HG03558 (cell line): ENCODE data around the gene APLF.
"Not testable (repeated sequence)": the region's sequence is repeated elsewhere in the genome, so short reads cannot be mapped to it uniquely, and the experiment has no call there.

Experiments
- ATAC-seq: cut with Tn5 transposase; IDR thresholded peaks from one replicate; pipeline ENCODE4 v1.9.1; 2021; ENCODE audit warnings: moderate number of reproducible peaks; ENCODE audit not compliant: unreplicated experiment; ENCODE audit errors: extremely low read depth

Gene APLF

DNA sequence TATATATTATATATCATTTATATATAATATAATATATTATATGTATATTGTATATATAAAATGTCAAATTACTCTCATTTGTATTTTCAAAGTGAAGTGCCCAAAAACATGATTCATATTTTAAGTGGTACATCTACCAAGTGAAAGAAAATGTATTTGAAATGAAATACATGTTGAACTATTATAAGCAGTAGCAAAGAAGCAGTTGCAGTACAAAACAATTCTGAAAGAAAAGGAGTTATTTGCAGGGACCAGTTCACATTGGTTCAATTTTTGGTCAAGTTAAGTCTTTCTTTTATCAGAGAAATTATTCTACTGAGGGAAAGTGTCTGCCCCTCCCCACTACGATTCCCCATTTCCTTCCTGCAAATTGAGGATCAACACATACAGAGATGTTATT, 51.9 kb downstream of the APLF start:
- no peak for ATAC-seq

DNA sequence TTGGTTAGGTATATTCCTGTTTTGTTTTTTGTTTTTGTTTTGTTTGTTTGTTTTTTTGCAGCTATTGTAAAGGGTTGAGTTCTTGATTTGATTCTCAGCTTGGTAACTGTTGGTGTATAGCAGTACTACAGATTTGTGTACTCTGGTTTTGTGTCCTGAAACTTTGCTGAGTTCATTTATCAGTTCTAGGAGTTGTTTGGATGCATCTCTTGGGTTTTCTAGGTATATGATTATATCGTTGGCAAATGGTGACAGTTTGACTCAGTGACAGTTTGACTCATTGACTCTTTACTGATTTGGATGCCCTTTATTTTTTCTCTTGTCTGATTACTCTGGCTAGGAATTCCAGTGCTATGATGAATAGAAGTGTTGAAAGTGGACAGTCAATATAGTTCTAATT, 53.7 kb downstream of the APLF start:
- no peak for ATAC-seq

DNA sequence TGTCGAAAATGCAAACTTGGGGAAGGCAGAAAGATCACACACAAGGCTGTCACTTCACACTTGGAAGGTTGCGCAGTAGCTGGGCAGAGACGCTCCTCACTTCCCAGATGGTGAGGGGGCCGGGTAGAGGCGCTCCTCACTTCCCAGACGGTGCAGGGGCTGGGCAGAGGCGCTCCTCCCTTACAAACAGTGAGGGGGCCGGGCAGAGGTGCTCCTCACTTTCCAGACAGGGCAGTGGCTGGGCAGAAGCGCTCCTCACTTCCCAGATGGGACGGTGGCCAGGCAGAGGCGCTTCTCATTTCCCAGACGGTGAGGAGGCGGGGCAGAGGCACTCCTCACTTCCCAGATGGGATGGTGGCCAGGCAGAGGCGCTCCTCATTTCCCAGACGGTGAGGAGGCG, 59.6 kb downstream of the APLF start:
- not testable (repeated sequence) for ATAC-seq

GRCh38 chr2:68527343-68528081, 60.1 kb downstream of the APLF start:
- ATAC-seq = not testable (repeated sequence)

DNA sequence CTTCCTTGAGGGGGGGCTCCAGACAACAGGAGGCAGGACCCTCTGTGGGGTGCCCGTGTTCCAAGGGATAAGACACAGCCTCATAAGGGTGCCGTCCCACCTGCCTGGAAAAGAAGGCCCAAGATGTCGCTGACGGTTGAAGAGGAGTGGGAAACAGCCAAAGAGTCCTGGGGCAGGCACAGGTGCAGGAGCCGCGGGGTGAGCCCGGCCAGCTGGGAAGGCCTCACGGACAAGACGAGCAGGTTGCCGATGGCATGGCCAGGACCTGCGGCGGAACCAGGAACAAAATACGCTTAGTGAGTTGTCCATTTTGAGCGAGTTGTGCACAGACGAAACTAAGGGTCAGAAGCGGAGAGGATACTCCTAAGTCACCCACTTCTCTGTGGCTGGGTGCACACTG, 61.8 kb downstream of the APLF start:
- not testable (repeated sequence) for ATAC-seq

- not testable (repeated sequence) for ATAC-seq
These were observed 62.3 kb downstream of the APLF start for GRCh38 chr2:68529651-68530050.

DNA sequence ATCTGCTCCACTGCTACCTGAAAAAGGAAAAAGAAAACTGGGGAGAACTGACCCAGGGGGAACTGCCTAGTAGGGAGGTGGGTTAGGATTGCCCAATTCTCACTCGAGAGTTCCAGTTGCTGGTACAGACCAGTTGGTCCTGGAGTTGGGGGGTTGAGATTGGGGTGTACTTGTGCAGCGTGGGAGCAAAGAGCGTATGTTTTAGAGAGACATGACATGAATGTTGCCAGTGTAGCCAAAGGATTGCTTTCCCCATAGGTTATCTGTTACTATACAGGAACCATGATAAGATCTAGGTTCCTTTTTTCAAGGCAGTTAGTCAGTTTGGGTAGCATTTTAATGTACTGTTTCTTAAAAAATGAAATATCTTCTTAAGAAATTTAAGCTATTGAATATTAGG, 68.6 kb downstream of the APLF start:
- no peak for ATAC-seq

- ATAC-seq = no peak
These were observed 69.6 kb downstream of the APLF start for GRCh38 chr2:68537011-68537410.

DNA sequence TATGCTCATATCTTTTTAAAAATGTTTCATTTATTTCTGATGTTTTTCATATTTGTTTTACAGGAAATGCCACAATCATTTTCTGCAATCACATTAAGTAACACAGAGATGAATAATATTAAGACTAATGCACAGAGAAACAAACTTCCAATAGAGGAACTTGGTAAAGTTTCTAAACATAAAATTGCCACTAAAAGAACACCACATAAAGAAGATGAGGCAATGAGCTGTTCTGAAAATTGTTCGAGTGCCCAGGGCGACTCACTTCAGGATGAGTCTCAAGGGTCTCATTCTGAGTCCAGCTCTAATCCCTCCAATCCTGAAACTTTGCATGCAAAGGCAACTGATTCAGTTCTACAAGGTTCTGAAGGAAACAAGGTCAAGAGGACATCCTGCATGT, 70.4 kb downstream of the APLF start:
- no peak for ATAC-seq

DNA sequence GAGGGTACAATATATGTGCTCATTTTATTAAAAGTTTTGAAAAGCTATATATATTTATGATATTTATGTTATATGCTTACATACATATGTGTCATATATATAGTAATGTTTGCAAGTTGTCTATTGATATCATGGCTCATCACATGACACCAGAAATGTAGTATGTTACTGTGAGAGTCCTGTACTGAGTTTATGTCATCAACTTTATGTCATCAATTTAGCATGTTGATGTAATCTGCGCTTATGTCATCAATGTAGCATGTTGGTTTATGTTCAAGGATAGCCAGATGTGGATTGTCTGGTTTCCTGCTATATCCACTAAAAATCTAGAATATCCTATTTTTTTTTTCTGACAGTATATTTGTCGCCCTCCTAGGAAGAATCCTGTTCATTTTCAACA, 77.4 kb downstream of the APLF start:
- no peak for ATAC-seq

- ATAC-seq = no peak
These were observed 81.0 kb downstream of the APLF start for GRCh38 chr2:68548396-68548795.

- ATAC-seq = no peak
These were observed 85.7 kb downstream of the APLF start for GRCh38 chr2:68553098-68553497.

GRCh38 chr2:68555425-68556206, 88.2 kb downstream of the APLF start:
- not testable (repeated sequence) for ATAC-seq

DNA sequence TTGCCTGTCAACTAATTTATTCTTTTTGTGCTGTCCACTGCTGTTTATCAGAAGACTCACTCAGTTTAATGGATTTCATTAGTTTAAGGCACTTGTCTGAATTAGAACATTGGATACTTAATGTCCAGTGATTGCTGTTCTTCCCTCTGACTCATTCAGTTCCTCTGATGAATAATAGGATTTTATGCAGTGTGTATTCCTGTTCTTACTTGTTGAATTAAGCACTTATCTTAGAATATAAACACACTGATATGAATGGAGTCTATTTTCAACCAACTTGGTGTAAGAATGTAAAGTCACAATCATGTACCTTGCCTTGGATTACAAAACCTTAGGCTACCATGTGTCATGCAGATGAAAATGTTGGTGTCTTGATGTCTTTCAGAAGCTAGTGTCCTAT, 89.0 kb downstream of the APLF start:
- ATAC-seq = no peak

- no peak for ATAC-seq
These were observed 91.2 kb downstream of the APLF start for GRCh38 chr2:68558576-68558975.

- no peak for ATAC-seq
These were observed 92.3 kb downstream of the APLF start for GRCh38 chr2:68559692-68560091.

DNA sequence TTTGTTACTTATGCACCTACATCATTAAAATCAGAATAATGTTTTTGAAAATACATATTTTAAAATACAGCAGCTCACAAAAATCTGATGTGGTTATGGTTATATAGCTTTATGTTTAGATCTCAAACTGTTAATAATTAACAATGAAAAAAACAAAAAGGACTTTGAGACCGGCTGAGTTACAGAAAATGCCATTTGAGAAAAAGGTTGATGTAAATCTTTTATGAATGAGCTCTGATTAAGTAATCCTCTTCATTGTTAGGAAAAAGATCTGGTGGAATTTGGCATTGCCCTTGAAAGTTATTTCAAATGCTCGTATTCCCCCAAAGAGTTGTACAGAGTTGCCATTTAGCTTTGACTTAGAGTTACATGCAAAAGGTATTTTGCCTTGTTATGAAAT, 93.2 kb downstream of the APLF start:
- ATAC-seq = no peak

DNA sequence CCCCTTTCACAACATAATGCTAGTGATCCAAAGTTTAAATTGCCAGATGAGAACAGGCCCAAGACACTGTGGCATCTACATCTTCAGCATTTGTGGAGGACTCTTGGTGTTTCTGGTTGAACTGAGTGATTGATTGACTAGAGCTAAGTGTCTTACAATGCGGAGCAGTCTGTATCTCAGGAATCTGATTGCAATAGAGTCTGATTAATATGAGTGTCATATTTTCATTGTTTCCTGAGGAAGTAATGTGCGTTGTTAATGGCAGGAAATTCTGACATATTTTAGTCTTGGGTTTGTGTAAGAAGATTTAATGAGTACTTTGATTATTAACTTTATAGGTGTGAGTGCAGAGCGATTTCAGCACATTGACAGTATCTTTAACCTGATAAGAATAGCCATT, 94.0 kb downstream of the APLF start:
- ATAC-seq = no peak

DNA sequence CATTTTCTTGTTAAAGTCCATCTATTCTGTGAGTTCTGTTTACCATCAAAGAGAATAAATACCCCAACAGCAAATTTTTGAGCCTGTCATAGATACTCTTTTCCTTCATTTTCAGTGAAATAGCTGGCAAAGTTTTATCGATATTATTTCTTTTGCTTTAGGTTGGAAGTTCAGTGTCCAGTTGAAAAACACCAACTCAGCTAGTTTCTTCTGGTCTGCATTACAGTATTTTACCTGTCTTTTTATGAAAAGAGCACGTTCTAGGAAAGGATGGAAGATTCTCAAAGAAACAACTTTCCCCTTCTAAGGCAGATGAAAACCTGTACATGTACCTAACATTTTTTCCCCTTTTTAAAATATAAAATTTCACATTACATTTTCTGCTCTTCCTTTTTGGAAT, 95.5 kb downstream of the APLF start:
- no peak for ATAC-seq

DNA sequence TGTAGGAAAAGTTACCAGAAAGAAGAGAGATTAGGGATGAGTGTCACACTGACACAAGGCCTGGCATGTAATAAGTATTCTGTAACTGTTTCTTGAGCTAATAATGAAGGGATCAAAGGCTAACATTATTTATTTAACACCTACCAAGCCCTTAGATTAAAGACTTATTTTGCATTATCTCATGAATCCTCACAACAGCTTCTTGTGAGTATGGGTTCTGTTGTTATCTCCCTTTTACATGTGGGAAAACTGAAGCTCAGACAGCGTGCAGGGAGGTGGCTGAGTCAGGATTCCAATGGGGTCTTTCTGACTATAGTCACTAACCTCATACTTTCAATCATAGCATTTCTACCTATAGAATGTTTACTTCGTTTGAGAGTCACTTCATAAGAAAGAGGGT, 97.0 kb downstream of the APLF start:
- no peak for ATAC-seq

GRCh38 chr2:68565273-68565672, 97.9 kb downstream of the APLF start:
- no peak for ATAC-seq

- ATAC-seq = no peak
These were observed 98.5 kb downstream of the APLF start for GRCh38 chr2:68565858-68566257.
